Activated T-cell treated with anti-CD3 and anti-CD28 coated beads for 4 hours (primary cell): ENCODE results near the gene PTGDR.

Source experiments
- DNase-seq: peaks from one replicate; pipeline ENCODE4 v3.0.0-alpha.2; 2020

PTGDR gene

GRCh38 chr14:52266179-52266578 is 1.3 kb upstream of the PTGDR start:
- DNase-seq, result no peak

GRCh38 chr14:52266782-52267181 is 716 bp upstream of the PTGDR start:
- DNase-seq, result no peak

- DNase-seq, result no peak
Measured at GRCh38 chr14:52268279-52269061, 972 bp downstream of the PTGDR start.

GRCh38 chr14:52269100-52269499 is 1.6 kb downstream of the PTGDR start:
- no peak for DNase-seq

- DNase-seq, result no peak
Measured at GRCh38 chr14:52269982-52270381, 2.5 kb downstream of the PTGDR start.

- DNase-seq, result no peak
Measured at GRCh38 chr14:52271538-52271937, 4.0 kb downstream of the PTGDR start.

GRCh38 chr14:52272375-52272774 is 4.9 kb downstream of the PTGDR start:
- no peak for DNase-seq

GRCh38 chr14:52275372-52275771 is 7.9 kb downstream of the PTGDR start:
- no peak for DNase-seq

GRCh38 chr14:52277552-52277951 is 10.1 kb downstream of the PTGDR start:
- DNase-seq, result no peak

GRCh38 chr14:52279408-52279807 is 11.9 kb downstream of the PTGDR start:
- DNase-seq, result no peak

GRCh38 chr14:52283099-52283498 is 15.6 kb downstream of the PTGDR start:
- DNase-seq, result no peak

GRCh38 chr14:52286661-52287649 is 19.5 kb downstream of the PTGDR start:
- DNase-seq, result no peak

GRCh38 chr14:52296378-52296777 is 28.9 kb downstream of the PTGDR start:
- DNase-seq, result no peak

GRCh38 chr14:52298795-52299194 is 31.3 kb downstream of the PTGDR start:
- no peak for DNase-seq

- DNase-seq, result no peak
Measured at GRCh38 chr14:52299692-52300278, 32.3 kb downstream of the PTGDR start.

- DNase-seq, result no peak
Measured at GRCh38 chr14:52303236-52303635, 35.7 kb downstream of the PTGDR start.

- DNase-seq, result no peak
Measured at GRCh38 chr14:52304248-52304904, 36.9 kb downstream of the PTGDR start.

GRCh38 chr14:52305014-52305413 is 37.5 kb downstream of the PTGDR start:
- DNase-seq, result no peak

GRCh38 chr14:52307376-52307775 is 39.9 kb downstream of the PTGDR start:
- no peak for DNase-seq

GRCh38 chr14:52307905-52308304 is 40.4 kb downstream of the PTGDR start:
- DNase-seq, result no peak

GRCh38 chr14:52310541-52310940 is 43.0 kb downstream of the PTGDR start:
- no peak for DNase-seq

- DNase-seq, result no peak
Measured at GRCh38 chr14:52312931-52313355, 45.4 kb downstream of the PTGDR start.

- DNase-seq, result no peak
Measured at GRCh38 chr14:52313462-52313861, 46.0 kb downstream of the PTGDR start.
